ENCODE data around the gene PLRG1. TPM values are rescaled to one million over a fixed set of nuclear protein-coding genes. Genes with fewer than 3 reads are reported as not detected.
"Not testable (repeated sequence)": the region's sequence is repeated elsewhere in the genome, so short reads cannot be mapped to it uniquely, and the experiment has no call there.

The PLRG1 gene
- 55.5 TPM for total RNA-seq

DNA sequence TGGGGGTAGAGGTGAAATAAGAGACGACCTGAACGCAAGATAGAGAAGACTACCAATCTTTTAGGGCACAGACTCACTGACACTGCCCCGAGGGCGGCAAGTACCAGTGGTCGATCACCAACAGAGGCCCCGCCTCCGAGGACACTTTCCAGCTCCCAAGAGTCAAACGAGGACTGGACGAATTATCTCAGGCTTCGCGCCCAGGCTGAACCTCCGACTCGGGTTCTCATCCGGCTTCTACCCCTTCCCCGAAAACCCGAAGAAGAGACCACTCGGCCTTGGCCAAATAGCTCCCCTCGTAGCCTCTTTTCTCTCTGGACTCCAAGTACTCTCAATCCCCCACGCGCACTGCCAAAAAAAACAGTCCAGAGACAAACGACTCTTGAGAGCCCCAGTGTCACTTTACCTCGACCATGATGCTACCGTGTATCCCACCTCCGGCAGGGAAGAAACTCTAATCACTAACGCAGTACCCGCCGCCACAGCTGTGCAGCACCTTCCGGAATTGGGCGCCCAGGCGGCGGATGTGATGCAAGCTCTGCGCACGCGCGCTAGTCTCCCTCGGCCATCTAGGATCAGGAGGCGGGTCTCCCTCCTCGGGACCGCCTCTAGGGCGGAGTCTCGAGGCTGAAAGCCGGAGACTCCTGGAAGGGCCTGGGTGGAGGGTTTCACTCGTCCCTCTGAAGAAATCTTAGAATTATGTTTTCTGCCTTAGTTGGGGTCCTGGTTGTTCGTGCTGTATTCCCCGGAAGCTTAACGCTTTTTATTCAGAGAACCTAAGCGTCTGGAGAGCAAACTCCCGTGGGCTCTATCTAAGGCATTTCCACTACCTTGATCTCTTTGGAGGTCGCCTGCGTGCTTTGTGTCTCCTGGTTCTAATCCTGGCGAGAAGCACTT, at the start of gene PLRG1:
PLRG1 (minus strand) TSS at position 507 of the 897 bp plus-strand sequence; CDS start at position 415, 92 bp downstream.
- DNase-seq = peak; percentile 99

DNA sequence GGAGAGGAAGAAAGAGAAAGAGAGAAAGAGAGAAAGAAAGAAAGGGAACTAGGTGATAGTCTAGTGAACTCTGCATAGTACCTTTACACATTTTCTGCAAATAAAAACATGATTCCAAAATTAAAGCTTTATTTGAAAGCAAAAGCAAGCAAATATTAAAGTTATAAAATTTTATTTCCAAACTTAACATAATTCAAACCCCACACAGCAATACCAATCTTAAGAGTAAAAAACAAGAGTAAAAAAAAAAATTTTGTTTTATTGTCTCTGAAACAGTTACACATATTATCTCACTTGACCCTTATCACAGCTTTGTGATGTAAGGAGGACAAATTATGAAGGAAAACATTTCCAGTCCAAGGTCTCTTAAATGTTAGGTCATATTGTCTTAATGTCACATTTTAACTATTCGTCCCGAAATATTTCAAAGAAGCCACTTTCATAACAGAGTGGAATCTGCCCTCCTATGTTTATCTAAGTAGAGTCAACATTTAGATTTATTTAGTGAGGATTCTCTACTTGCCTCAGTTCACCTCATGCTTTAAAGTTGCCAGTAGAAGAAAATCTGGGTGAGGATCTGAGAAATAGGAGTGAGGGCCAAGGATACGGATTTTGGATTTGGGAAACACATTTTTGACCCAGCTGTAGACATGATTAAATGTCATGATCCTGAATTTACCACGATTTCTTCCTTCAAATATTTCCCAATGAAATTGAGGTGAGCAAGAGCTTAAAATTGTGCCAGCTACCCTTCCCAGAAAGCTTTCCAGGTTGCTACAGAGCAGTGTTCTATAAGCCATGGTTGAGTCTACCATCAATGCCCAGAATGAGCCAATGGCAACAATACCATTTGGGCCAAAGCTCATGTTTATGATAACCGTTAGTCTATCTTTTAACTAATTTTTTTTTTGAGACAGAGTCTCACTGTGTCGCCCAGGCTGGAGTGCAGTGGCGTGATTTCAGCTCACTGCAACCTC, 47.9 kb upstream of the PLRG1 start:
- no peak for DNase-seq

DNA sequence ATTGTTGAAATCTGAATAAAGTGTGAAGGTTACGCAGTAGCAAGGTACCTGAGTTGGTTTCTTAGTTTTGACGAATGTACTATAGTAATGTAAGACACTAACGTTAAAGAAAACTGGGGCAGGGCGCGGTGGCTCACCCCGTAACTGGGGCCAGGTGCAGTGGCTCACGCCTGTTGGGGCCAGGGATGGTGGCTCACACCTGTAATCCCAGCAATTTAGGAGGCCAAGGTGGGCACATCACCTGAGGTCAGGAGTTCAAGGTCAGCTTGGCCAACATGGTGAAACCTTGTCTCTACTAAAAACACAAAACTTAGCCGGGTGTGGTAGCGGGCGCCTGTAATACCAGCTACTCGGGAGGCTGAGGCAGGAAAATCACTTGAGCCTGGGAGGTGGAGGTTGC, 47.1 kb upstream of the PLRG1 start:
- DNase-seq = not testable (repeated sequence)

GRCh38 chr4:154595807-154596206, 45.6 kb upstream of the PLRG1 start:
- DNase-seq = peak; percentile 5

DNA sequence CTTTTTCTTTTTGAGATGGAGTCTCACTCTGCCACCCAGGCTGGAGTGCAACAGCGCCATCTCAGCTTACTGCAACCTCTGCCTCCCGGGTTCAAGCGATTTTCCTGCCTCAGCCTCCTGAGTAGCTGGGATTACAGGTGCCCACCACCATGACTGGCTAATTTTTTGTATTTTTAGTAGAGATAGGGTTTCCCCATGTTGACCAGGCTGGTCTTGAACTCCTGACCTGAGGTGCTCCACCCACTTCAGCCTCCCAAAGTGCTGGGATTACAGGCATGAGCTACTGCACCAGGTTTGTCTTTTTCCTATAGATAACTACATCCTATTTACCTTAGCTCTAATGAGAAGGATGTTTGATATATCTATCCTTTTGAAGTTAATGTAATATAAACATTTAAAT, 44.1 kb upstream of the PLRG1 start:
- not testable (repeated sequence) for DNase-seq

GRCh38 chr4:154593868-154594267, 43.7 kb upstream of the PLRG1 start:
- peak; percentile 2 for DNase-seq

DNA sequence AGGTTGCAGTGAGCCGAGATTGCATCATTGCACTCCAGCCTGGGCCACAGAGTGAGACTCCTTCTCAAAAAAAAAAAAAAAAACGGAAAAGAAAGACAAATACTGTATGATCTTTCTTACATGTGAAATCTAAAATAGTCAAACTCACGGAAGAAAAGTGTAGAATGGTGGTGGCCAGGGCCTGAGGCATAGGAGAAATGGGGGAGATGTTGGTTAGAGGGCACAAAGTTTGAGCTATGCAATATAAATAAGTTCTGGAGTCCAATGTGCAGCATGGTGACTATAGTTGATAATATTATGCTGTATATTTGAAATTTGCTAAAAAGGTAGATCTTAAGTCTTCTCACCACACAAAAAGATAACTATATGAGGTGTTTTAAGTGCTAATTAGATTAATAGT, 41.7 kb upstream of the PLRG1 start:
- no peak for DNase-seq

DNA sequence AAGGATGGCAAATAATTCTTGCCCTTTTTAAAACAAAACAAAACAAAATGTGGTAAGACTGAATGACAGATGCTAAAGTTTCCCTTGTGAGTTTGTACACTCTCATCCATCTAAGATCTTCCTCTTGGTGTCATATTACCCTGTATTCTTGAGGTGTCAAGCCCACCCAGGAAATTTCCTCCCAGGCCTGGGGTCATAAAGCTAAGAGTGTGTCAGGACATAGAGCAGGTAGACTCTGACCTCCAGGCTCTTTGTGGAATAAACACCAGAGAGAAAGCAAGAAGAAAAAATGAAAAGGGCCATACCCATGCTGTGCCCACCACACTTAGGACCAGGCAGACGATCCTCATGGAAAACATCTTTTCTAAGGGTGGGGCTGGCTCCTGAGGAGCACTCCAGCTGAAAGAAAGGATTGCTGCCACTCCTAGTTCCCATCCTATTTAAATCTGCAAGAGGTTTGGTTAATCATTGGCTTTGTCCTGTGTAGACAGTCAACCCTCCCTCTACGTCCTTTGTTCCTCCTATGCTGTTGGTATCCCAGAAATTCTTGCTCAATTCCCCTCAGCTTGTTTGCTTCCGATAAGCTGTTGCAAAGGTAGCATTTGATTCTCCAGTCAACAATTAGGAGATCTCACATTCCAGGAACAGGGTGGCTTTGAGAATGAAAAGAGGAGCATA, 40.3 kb upstream of the PLRG1 start, which contains the start of gene FGA:
FGA (minus strand) TSS at position 414 of the 678 bp plus-strand sequence; CDS start at position 359, 55 bp downstream.
- no peak for DNase-seq

GRCh38 chr4:154589296-154590197, 39.3 kb upstream of the PLRG1 start:
- DNase-seq = no peak

DNA sequence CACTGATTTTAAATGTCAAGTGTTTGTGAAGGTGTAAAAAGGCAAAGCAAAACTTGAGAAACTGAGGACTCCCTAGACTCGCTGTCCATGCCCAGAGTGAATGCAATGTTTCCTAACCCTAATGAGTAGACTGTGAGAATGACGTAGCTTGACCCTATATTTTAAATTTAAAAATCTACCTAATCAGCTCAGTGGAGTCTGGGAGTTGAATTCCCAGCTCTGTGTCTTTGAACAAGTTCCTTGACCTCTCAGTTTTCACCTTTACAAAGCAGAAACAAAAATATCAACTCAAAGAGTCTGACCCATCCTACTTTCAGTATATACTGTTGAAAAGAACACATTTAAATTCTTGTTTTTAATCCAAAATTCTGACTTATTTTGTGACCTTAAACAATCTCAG, 38.0 kb upstream of the PLRG1 start:
- no peak for DNase-seq

DNA sequence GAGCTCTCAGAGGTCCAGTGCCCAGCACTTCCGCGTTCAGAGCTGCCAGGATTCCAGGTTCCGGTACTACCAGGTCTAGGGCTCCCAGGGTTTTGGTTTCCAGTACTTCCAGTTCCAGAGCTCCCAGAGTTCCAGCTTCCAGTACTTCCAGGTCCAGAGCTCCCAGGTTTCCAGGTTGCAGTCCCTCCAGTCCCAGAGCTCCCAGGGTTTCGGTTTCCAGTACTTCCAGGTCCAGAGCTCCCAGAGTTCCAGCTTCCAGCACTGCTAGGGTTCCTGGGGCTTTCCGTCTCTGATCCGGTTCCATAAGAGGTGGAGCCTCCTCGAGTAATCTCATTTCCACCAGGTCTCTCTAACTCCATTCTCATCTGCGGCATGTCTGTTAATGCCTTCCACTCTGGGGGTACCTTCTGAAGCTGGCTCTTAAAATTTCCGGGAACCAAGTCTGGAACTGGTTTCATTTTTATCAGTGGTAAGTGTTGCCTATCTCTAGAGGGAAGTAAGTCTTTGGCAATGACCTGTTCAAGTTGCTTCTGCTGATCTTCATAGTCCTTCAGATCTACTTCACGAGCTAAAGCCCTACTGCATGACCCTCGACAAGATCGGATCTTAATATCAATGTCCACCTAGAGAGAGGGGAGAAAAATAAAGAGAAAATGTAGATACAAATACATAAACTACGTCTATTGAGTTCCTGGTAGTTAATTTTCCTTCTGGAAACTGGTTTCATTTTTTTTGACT, 36.3 kb upstream of the PLRG1 start:
- no peak for DNase-seq

GRCh38 chr4:154585369-154586018, 35.3 kb upstream of the PLRG1 start:
- DNase-seq = no peak

DNA sequence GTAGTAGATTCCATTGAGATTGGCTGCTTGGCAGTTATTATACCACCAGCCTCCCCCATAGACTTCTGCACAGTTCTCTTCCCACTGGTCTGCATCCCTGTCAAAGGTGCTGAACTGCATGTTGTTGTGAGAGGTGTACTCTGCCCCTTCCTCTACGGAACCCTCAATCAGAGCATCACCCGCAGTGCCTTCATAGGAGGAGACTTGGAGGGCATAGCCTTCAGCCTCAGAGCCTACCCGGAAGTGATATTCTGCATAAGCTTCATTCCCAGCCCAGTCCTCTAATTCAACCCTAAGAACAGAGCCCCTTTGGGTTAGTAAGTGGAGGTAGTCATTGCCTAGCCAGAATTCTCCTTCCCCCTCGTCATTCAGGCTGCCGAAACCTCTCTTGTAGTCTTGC, 34.1 kb upstream of the PLRG1 start:
- no peak for DNase-seq

DNA sequence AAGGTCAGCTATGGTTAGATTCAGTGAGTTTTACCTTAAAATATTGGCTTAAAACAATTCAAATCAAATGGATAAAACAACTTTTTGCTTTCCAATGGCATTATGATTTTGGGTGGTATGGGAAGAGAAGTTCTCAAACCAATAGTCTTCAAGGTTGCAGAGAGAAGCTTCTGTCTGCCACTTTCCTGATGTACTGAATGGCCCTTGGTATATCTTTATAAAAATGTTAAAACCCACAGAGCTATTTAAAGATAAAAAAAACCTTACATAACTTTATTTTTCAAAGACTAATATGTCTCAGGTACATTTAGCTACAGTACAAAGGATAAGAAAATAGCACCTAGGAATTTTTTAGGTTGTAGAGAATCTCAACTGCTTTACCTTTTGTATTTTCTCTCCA, 33.5 kb upstream of the PLRG1 start:
- DNase-seq = no peak

GRCh38 chr4:154583230-154583629, 33.0 kb upstream of the PLRG1 start:
- DNase-seq = no peak

GRCh38 chr4:154582723-154583122, 32.5 kb upstream of the PLRG1 start:
- DNase-seq = no peak

DNA sequence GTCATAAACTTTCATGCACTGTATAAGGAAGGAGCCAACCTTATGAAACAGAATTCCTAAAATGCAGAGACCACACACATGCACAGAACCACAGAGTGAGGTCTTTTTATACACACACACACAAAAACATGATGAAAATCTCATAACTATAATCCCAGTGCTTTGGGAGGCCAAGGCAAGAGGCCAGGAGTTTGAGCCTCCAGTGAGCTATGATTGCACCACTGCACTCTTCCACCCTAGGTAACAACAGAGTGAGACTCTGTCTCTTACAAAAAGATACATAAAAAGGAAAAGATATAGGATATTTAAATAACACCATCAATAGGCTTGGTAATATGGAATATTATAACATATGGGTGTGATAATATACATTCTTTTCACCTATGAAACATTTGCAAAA, 29.7 kb upstream of the PLRG1 start:
- no peak for DNase-seq

DNA sequence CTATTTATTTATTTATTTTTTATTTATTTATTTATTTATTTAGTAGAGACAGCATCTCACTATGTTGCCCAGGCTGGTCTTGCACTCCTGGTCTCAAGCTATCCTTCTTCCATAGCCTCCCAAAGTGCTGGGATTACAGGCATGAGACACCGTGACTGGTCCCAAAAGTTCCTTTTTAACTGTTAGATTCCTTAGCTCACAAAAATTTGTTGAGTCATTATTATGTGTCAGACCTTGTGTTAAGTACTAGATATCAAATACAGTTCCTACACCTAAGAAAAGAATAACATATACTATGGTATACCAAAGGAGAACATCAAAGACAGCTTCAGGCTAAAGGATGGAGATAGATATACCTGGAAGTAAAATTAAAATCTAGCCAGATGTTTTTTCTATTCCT, 28.7 kb upstream of the PLRG1 start:
- no peak for DNase-seq

- no peak for DNase-seq
Measured at GRCh38 chr4:154577324-154577723, 27.1 kb upstream of the PLRG1 start.

GRCh38 chr4:154574311-154574710, 24.1 kb upstream of the PLRG1 start:
- no peak for DNase-seq
